Psoas muscle (tissue), 8 donors: ENCODE data around the gene FARP1. TPM values are rescaled to one million over a fixed set of nuclear protein-coding genes. Genes with fewer than 3 reads are reported as not detected.
A peak's percentile ranks its signal among the peaks of the same experiment; 100 is the strongest.

ENCODE experiments used
- ATAC-seq, 4 donors: fragments of 200-7000 bp; cut with Tn5 transposase; one replicate each; pipeline ENCODE4 v1.9.1; 2020; ENCODE audit warnings: moderate library complexity in 3 of 4, mild to moderate bottlenecking in 2 of 4
- DNase-seq, 2 donors: peaks; one replicate each; pipeline ENCODE4 v3.0.0-alpha.2; 2020
- H3K27ac ChIP-seq: fragments of 200-600 bp; one replicate; pipeline ENCODE4 v1.8.0; 2022
- H3K27me3 ChIP-seq, 3 donors: fragments of 200-600 bp in 1 of 3; one replicate each; pipeline versions ENCODE4 v1.6.1 to v1.8.0; 2013 to 2022; ENCODE audit warnings: low read length in 2 of 3, mild to moderate bottlenecking in 2 of 3, moderate library complexity in 1 of 3; ENCODE audit not compliant: insufficient read depth in 3 of 3
- H3K36me3 ChIP-seq, 2 donors: fragments of 200-600 bp in 1 of 2; one replicate each; pipeline versions ENCODE4 v1.6.1 to v1.8.0; 2013 to 2022; ENCODE audit warnings: low read depth in 1 of 2, mild to moderate bottlenecking in 1 of 2, moderate library complexity in 1 of 2; ENCODE audit not compliant: insufficient read depth in 1 of 2
- H3K4me1 ChIP-seq: fragments of 200-600 bp; one replicate; pipeline ENCODE4 v1.8.0; 2022
- H3K4me3 ChIP-seq: fragments of 200-600 bp; one replicate; pipeline ENCODE4 v1.8.0; 2022; ENCODE audit warnings: mild to moderate bottlenecking
- H3K9me3 ChIP-seq: fragments of 200-600 bp; one replicate; pipeline ENCODE4 v1.8.0; 2022
- CTCF ChIP-seq: fragments of 200-600 bp; IDR thresholded peaks from one replicate; pipeline ENCODE4 v1.8.0; 2022; ENCODE audit warnings: antibody characterized with exemption
- WGBS, 3 donors: extraction: QIAGEN DNeasy Blood & Tissue Kit; methylation state at CpG; one replicate each; pipeline versions ENCODE4 v1.1.6 to v1.1.7; 2013; 5-methylcytosine and 5-hydroxymethylcytosine counted together
- intact Hi-C, 2 donors: fragments of 100-400 bp; cut with DNase I; formaldehyde crosslinking; loops; one replicate each; pipeline versions ENCODE4 v1.11.0 to v1.14.2; 2022
- polyA plus RNA-seq, 3 donors: library from polyadenylated mRNA; stranded (reverse); fragments of 200-250 nt; gene quantifications; one replicate each; pipeline ENCODE4 v1.2.3, GENCODE V29; 2013
- total RNA-seq, 4 donors: library from RNA; stranded (reverse); fragmentation: NEBNext Ultra II Directional in 2 of 4; extraction: Animal tissue kit (Norgen Biotek cat#: 25700) in 2 of 4; gene quantifications; one replicate each; pipeline versions ENCODE4 v1.2.1 to v1.2.4, GENCODE V29; 2021 to 2023
- donor health status: healthy with polysubstance abuse.
- donor health status: DM: no; HTN: no; CAD: no; lungs with moderate emphysema.
- donor health status: Bipolar disorder and iron deficiency.
- donor health status: healthy.
- donor health status: DM: yes; HTN: yes; CAD: no.
- donor health status: DM: no; HTN: no; CAD: no.
- donor health status: DM: no; HTN: no; CAD: no.
- donor health status: DM: yes; HTN: yes; CAD: no.

FARP1 gene
- total and polyA plus RNA-seq, 7 donors: 5.7 to 19.4 (median 9.2) TPM

DNA sequence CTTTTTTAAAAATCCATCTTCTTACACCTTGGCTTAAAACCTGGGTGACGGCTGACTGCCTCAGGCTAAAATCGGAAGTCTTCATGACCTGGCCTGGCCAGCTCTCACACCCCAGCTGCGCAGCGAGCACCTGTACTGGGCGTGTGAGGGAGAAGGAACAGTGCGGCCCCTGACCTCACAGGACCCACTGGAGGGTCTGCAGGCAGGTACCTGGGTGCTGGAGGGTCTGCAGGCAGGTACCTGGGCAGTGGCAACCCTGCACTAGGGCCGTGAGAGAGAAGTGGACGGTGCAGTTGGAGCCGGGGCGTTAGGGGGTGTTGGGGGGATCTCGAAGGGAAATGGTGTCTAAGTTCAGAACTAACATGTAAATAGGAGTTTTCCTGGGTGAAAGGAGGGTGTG is 289.7 kb downstream of the FARP1 start:
- no peak for TF ChIP-seq CTCF
- Histone ChIP-seq H3K36me3 (no peaks in the 10 kb centered on the region), H3K27me3 (no peaks in the 10 kb centered on the region), H3K9me3 (no peaks in the 10 kb centered on the region), H3K4me3 (no peak overlapping the region), H3K27ac (no peak overlapping the region), H3K4me1 (peaks cover 10% of the 10 kb centered on the region)
- WGBS, 3 donors: 97 to 98% (median 97%) methylated on average over 11 of the region's 11 CpGs
- no peak for DNase-seq
- intact Hi-C loops: no loop called here
- ATAC-seq: no peak

- Histone ChIP-seq H3K27me3 (no peaks in the 10 kb centered on the region), H3K9me3 (no peaks in the 10 kb centered on the region), H3K4me1 (peaks cover 10% of the 10 kb centered on the region), H3K4me3 (no peak overlapping the region), H3K36me3 (no peaks in the 10 kb centered on the region), H3K27ac (no peak overlapping the region)
- 93 to 97% (median 96%) methylated on average over 10 of the region's 10 CpGs for WGBS, 3 donors
- ATAC-seq (no peak), DNase-seq (no peak)
- TF ChIP-seq CTCF: no peak
- intact Hi-C loops: no loop called here
Observed at GRCh38 chr13:98433654-98434053, 290.8 kb downstream of the FARP1 start.

GRCh38 chr13:98434060-98434459 is 291.2 kb downstream of the FARP1 start:
- no peak for DNase-seq
- Histone ChIP-seq H3K9me3 (no peaks in the 10 kb centered on the region), H3K4me1 (peaks cover 10% of the 10 kb centered on the region), H3K27me3 (no peaks in the 10 kb centered on the region), H3K36me3 (peaks cover 0 to 3% of the 10 kb centered on the region in 2 donors), H3K4me3 (no peak overlapping the region), H3K27ac (no peak overlapping the region)
- TF ChIP-seq CTCF: no peak
- 95 to 98% (median 97%) methylated on average over 6 of the region's 6 CpGs for WGBS, 3 donors
- intact Hi-C loops: no loop called here
- ATAC-seq: no peak

GRCh38 chr13:98435376-98435775 is 292.5 kb downstream of the FARP1 start:
- 48 to 65% (median 52%) methylated on average over 11 of the region's 11 CpGs for WGBS, 3 donors
- Histone ChIP-seq H3K4me3 (no peak overlapping the region), H3K27ac (no peak overlapping the region), H3K9me3 (no peaks in the 10 kb centered on the region), H3K27me3 (no peaks in the 10 kb centered on the region), H3K4me1 (peaks cover 10% of the 10 kb centered on the region), H3K36me3 (peaks cover 0 to 3% of the 10 kb centered on the region in 2 donors)
- intact Hi-C loops: no loop called here
- ATAC-seq: peak in 1 of 4 donors; percentile 49
- TF ChIP-seq CTCF: no peak
- DNase-seq: no peak

GRCh38 chr13:98436233-98436910 is 293.5 kb downstream of the FARP1 start:
- no peaks in the 10 kb centered on the region for H3K9me3 ChIP-seq
- H3K27me3 ChIP-seq: no peaks in the 10 kb centered on the region
- no peak for TF ChIP-seq CTCF
- intact Hi-C loops: no loop called here
- H3K27ac ChIP-seq: no peak overlapping the region
- peaks cover 10% of the 10 kb centered on the region for H3K4me1 ChIP-seq
- DNase-seq: no peak
- peaks cover 0 to 3% of the 10 kb centered on the region in 2 donors for H3K36me3 ChIP-seq
- WGBS, 3 donors: 31 to 40% (median 36%) methylated on average over 12 of the region's 12 CpGs
- no peak overlapping the region for H3K4me3 ChIP-seq
- peak in 3 of 4 donors; percentile 51 to 61 (median 58) for ATAC-seq
